Stomach (tissue), 9 donors: ENCODE measurements around the gene CDH8. TPM values are rescaled to one million over a fixed set of nuclear protein-coding genes. Genes with fewer than 3 reads are reported as not detected.

ENCODE experiments used
- DNase-seq, 2 donors: peaks; one replicate each; pipeline versions ENCODE4 v3.0.0 to v3.0.0-alpha.2; 2013 to 2019
- H3K27ac ChIP-seq, 5 donors: fragments of 200-600 bp in 4 of 5; sonication (generic) in 4 of 5; one replicate each; pipeline ENCODE4 v1.5.1; 2013 to 2019; ENCODE audit warnings: mild to moderate bottlenecking in 1 of 5, moderate library complexity in 1 of 5
- H3K27me3 ChIP-seq, 3 donors: fragments of 200-600 bp; sonication (generic); one replicate each; pipeline ENCODE4 v1.5.1; 2017 to 2019; ENCODE audit warnings: mixed run types in 1 of 3
- H3K36me3 ChIP-seq, 4 donors: fragments of 200-600 bp; sonication (generic); 1 replicate in 3 of 4; 2 replicates in 1 of 4; pipeline ENCODE4 v1.5.1; 2016 to 2019
- H3K4me1 ChIP-seq, 4 donors: fragments of 200-600 bp; sonication (generic); one replicate each; pipeline ENCODE4 v1.5.1; 2016 to 2019
- H3K4me3 ChIP-seq, 4 donors: fragments of 200-600 bp; sonication (generic) in 3 of 4; one replicate each; pipeline ENCODE4 v1.5.1; 2016 to 2019; ENCODE audit warnings: mild to moderate bottlenecking in 1 of 4
- H3K9me3 ChIP-seq, 4 donors: fragments of 200-600 bp; sonication (generic); one replicate each; pipeline ENCODE4 v1.5.1; 2016 to 2019
- CTCF ChIP-seq, 7 experiments: fragments of 450-650 bp in 4 of 7; fragments of 200-600 bp in 3 of 7; sonication (generic) in 3 of 7; IDR thresholded peaks; one replicate each; pipeline ENCODE4 v1.5.1; 2016 to 2019; ENCODE audit warnings: antibody characterized with exemption in 7 of 7, control low read depth in 2 of 7, mild to moderate bottlenecking in 1 of 7
- EP300 ChIP-seq: sonication (generic); formaldehyde crosslinking; IDR thresholded peaks from one replicate; pipeline ENCODE4 v1.6.1; 2017; ENCODE audit warnings: antibody characterized with exemption
- POLR2A ChIP-seq, 4 donors: fragments of 450-650 bp; IDR thresholded peaks; one replicate each; pipeline ENCODE4 v1.6.1; 2016; ENCODE audit warnings: antibody characterized with exemption in 4 of 4, control low read depth in 2 of 4, mild to moderate bottlenecking in 1 of 4, moderate library complexity in 1 of 4
- POLR2AphosphoS5 ChIP-seq, 3 donors: sonication (generic); formaldehyde crosslinking; IDR thresholded peaks; one replicate each; pipeline ENCODE4 v1.6.1; 2016; ENCODE audit warnings: antibody characterized with exemption in 3 of 3
- whole genome bisulfite sequencing, 5 donors: extraction: QIAGEN DNeasy Blood & Tissue Kit in 3 of 5; methylation state at CpG; one replicate each; pipeline versions ENCODE4 v1.1.5 to v1.1.7; 2013 to 2018; 5-methylcytosine and 5-hydroxymethylcytosine counted together
- intact Hi-C: fragments of 100-400 bp; cut with DNase I; formaldehyde crosslinking; loops from one replicate; pipeline ENCODE4 v1.15.1; 2023; ENCODE audit warnings: low total_unique reads
- polyA plus RNA-seq, 3 donors: library from polyadenylated mRNA; stranded (reverse); fragments of 200-250 nt; gene quantifications; one replicate each; pipeline ENCODE4 v1.2.3, GENCODE V29; 2013
- total RNA-seq, 5 donors: library from RNA; depleted of rRNA; stranded (reverse); fragments of >200 nt; gene quantifications; one replicate each; pipeline versions ENCODE4 v1.1.0 to v1.2.3, GENCODE V29; 2014 to 2016
- donor health status: healthy with polysubstance abuse.
- donor health status: Bipolar disorder and iron deficiency.
- donor health status: healthy.

The CDH8 gene
- total and polyA plus RNA-seq, 8 donors: 0.13 to 6.4 TPM; not detected in 6

DNA sequence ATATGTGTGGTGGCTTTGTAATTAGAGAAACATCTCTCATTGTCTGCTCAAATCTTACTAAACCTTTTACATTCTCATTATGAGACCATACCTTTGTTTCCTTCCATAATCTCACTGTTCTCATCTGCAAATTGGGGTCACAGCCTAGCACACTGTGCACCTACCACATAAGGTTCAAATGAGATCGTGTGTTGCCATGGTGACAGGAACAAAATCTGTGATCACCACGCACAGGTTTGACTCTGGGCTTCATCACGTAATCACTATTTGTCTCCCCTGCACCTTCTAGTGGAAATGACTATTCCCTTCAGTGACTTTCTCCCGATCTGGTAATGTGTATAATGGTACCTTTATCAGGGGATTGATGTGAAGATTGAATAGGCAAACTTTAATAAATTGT is 26.1 kb downstream of the CDH8 start:
- no peak for DNase-seq
- WGBS, 5 donors: 75 to 83% (median 79%) methylated on average over 4 of the region's 4 CpGs
- no peaks in the 10 kb centered on the region for H3K36me3 ChIP-seq
- no peak overlapping the region for H3K27ac ChIP-seq
- H3K9me3 ChIP-seq: no peaks in the 10 kb centered on the region
- H3K4me3 ChIP-seq: no peak overlapping the region
- H3K4me1 ChIP-seq: no peaks in the 10 kb centered on the region
- intact Hi-C loops: no loop called here
- TF ChIP-seq EP300 (no peak), POLR2A (IDR thresholded peaks at IDR 0.05) (no peak), CTCF (IDR thresholded peaks at IDR 0.05) (no peak), POLR2AphosphoS5 (IDR thresholded peaks at IDR 0.05) (no peak)
- no peaks in the 10 kb centered on the region for H3K27me3 ChIP-seq

DNA sequence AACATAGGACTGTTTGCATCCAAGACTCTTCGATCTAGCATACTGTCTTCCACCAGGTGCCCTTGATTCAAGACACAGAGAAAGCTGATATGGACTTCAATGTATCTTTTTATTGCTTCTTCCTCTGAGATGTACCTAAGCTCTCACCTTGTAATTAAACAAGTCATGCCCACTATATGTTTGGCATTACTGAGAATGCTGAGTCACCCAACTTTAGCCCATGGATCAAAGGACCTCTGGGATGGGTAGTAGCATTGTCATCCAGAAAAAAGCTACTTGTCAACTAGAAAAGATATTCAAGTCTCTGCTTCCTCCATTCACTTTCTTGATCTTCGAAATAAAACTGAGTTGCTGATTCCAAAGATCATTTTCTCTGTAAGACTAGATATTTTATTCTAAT is 37.8 kb downstream of the CDH8 start:
- 71 to 84% (median 80%) methylated on average over 2 of the region's 2 CpGs for WGBS, 5 donors
- Histone ChIP-seq H3K9me3 (peaks cover 0 to 4% (median 1%) of the 10 kb centered on the region in 4 donors), H3K27ac (no peak overlapping the region), H3K36me3 (no peaks in the 10 kb centered on the region), H3K27me3 (no peaks in the 10 kb centered on the region), H3K4me1 (no peaks in the 10 kb centered on the region), H3K4me3 (no peak overlapping the region)
- intact Hi-C loops: no loop called here
- TF ChIP-seq CTCF (IDR thresholded peaks at IDR 0.05): no peak
- TF ChIP-seq EP300: no peak
- TF ChIP-seq POLR2A (IDR thresholded peaks at IDR 0.05): no peak
- no peak for TF ChIP-seq POLR2AphosphoS5 (IDR thresholded peaks at IDR 0.05)
- DNase-seq: no peak

- WGBS, 5 donors: 44 to 64% (median 51%) methylated on average over 3 of the region's 3 CpGs
- Histone ChIP-seq H3K27ac (no peak overlapping the region), H3K27me3 (no peaks in the 10 kb centered on the region), H3K4me3 (no peak overlapping the region), H3K36me3 (no peaks in the 10 kb centered on the region), H3K4me1 (no peaks in the 10 kb centered on the region), H3K9me3 (no peaks in the 10 kb centered on the region)
- DNase-seq: no peak
- TF ChIP-seq EP300 (no peak), POLR2AphosphoS5 (IDR thresholded peaks at IDR 0.05) (no peak), POLR2A (IDR thresholded peaks at IDR 0.05) (no peak), CTCF (IDR thresholded peaks at IDR 0.05) (no peak)
- intact Hi-C loops: no loop called here
Measured at GRCh38 chr16:61993108-61993507, 43.1 kb downstream of the CDH8 start.

DNA sequence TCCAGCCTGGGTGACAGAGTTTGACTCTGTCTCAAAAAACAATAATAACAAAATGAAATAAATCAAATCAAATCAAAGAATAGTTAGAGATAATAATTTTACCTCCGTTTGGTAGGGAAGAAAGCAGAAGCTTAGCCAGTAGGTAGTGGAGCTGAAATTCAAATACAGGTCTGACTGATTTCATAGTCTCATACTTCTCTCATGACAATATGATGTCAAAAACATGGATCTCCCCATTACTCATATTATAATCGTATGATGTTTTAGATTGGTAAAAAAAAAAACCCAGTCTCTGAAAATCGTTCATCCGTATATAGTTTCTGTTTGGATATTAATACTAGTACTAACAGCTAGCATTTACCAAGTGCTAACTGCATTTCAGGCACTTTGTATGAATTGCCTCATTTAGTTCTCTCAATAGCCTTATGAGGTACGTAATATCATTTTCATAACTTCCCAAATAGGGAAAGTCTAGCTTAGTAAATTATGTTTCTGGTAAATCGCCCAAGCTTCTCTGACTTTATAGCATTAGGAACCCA is 48.7 kb downstream of the CDH8 start:
- DNase-seq: no peak
- H3K27ac ChIP-seq: no peak overlapping the region
- H3K9me3 ChIP-seq: peaks cover 0 to 7% (median 0%) of the 10 kb centered on the region in 4 donors
- no peak overlapping the region for H3K4me3 ChIP-seq
- no peak for TF ChIP-seq POLR2AphosphoS5 (IDR thresholded peaks at IDR 0.05)
- no peak for TF ChIP-seq CTCF (IDR thresholded peaks at IDR 0.05)
- TF ChIP-seq POLR2A (IDR thresholded peaks at IDR 0.05): no peak
- TF ChIP-seq EP300: no peak
- no peaks in the 10 kb centered on the region for H3K36me3 ChIP-seq
- WGBS, 5 donors: 79 to 89% (median 83%) methylated on average over 6 of the region's 6 CpGs
- no peaks in the 10 kb centered on the region for H3K27me3 ChIP-seq
- no peaks in the 10 kb centered on the region for H3K4me1 ChIP-seq
- intact Hi-C loops: no loop called here
